A549 (cell line): ENCODE results near the gene C19orf25.

ENCODE experiments used
- BHLHE40 ChIP-seq: IDR thresholded peaks from 2 replicates; pipeline ENCODE4 v1.6.1; 2012; ENCODE audit warnings: low read depth, low read length, inconsistent platforms
- CTCF ChIP-seq: fragments of >200 bp; sonication (Bioruptor Twin); formaldehyde crosslinking; IDR thresholded peaks from 3 replicates; pipeline ENCODE4 v1.5.1; 2016
- EP300 ChIP-seq, 2 experiments: fragments of >200 bp; sonication (Bioruptor Twin); formaldehyde crosslinking; IDR thresholded peaks; 2 replicates in 1 of 2; 3 replicates in 1 of 2; pipeline ENCODE4 v1.6.1; 2016 to 2017
- GATA3 ChIP-seq: IDR thresholded peaks from 2 replicates; pipeline ENCODE4 v1.6.1; 2012; ENCODE audit warnings: borderline replicate concordance
- RAD21 ChIP-seq, 2 experiments: fragments of >200 bp in 1 of 2; sonication (Bioruptor Twin) in 1 of 2; formaldehyde crosslinking in 1 of 2; IDR thresholded peaks in 1 of 2; conservative IDR thresholded peaks in 1 of 2; 2 replicates in 1 of 2; 3 replicates in 1 of 2; pipeline ENCODE4 v1.6.1; 2012 to 2018; ENCODE audit warnings: inconsistent platforms in 1 of 2
- ZFP36 ChIP-seq: fragments of 450-650 bp; IDR thresholded peaks from 2 replicates; pipeline ENCODE4 v1.6.1; 2014; ENCODE audit warnings: borderline replicate concordance; ENCODE audit not compliant: partially characterized antibody

DNA sequence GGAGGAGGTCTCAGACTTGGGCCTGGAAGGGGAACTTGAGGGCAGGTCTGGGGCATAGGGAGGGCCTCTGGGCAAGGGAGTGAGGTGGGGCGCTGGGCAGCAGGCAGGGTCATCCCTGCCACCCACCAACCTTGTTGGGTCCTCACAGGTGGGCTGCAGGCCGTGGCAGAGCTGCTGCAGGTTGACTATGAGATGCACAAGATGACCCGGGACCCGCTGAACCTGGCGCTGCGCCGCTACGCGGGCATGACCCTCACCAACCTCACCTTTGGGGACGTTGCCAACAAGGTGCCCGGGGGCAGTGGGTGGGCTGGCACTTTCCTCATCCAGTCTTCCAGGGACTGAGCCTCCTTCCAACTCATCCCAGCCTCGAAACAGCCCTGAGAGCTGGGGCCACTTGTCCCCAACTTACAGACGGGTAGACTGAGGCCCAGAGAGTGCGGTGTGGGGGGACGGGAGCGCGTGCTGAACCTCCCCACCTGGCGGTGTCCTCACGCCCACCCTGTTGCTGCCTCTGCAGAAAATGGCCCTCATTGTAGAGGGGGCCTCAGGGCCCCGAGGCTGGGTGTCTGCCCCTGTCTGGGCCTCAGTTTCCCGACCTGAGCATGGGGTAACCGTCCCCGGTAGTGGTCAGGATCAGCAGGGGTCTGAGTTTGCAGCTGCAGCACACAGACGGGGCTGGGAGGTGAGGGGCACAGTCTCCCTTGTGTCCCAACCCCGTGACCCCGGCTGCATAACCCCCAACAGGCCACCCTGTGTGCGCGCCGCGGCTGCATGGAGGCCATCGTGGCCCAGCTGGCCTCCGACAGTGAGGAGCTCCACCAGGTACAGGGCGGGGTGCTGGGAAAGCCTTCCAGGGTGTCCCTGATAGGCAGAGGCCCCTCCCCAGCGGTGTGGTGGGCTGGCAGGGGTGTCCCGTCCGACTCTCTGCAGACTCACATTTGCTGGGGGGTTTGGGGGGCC lies 18.7 kb downstream of the C19orf25 start:
- no peak for TF ChIP-seq BHLHE40
- TF ChIP-seq EP300 (IDR thresholded peaks at IDR 0.05) = no peak
- no peak for TF ChIP-seq CTCF
- TF ChIP-seq ZFP36 = no peak
- no peak for TF ChIP-seq GATA3
- TF ChIP-seq RAD21 (conservative IDR thresholded peaks at IDR 0.05 in 1 of 2, IDR thresholded peaks at IDR 0.05 in 1 of 2) = no peak
